Rectal smooth muscle tissue (tissue), 1 donor: Measurements from ENCODE around the gene ARFGAP1.

ENCODE experiments used
- H3K27ac ChIP-seq: one replicate; pipeline ENCODE4 v1.7.0; 2013; ENCODE audit warnings: low read depth, low read length, inconsistent platforms
- H3K27me3 ChIP-seq: one replicate; pipeline ENCODE4 v1.7.0; 2013; ENCODE audit warnings: low read length; ENCODE audit not compliant: control insufficient read depth, insufficient read depth
- H3K36me3 ChIP-seq: one replicate; pipeline ENCODE4 v1.7.0; 2013; ENCODE audit warnings: low read length; ENCODE audit not compliant: control insufficient read depth, insufficient read depth
- H3K4me1 ChIP-seq: one replicate; pipeline ENCODE4 v1.7.0; 2013; ENCODE audit warnings: low read length; ENCODE audit not compliant: control insufficient read depth, insufficient read depth
- H3K4me3 ChIP-seq: one replicate; pipeline ENCODE4 v1.7.0; 2013; ENCODE audit warnings: low read length
- H3K9ac ChIP-seq: one replicate; pipeline ENCODE4 v1.7.0; 2013; ENCODE audit warnings: low read length

The ARFGAP1 gene

GRCh38 chr20:63268256-63268655 is 4.4 kb upstream of the ARFGAP1 start:
- H3K27ac ChIP-seq = no peak overlapping the region
- H3K27me3 ChIP-seq = no peaks in the 10 kb centered on the region
- no peaks in the 10 kb centered on the region for H3K4me1 ChIP-seq
- H3K36me3 ChIP-seq = no peaks in the 10 kb centered on the region
- H3K4me3 ChIP-seq = no peak overlapping the region
- no peak overlapping the region for H3K9ac ChIP-seq

- H3K9ac ChIP-seq = no peak overlapping the region
- H3K27ac ChIP-seq = no peak overlapping the region
- H3K4me3 ChIP-seq = no peak overlapping the region
- no peaks in the 10 kb centered on the region for H3K27me3 ChIP-seq
- peaks cover 6% of the 10 kb centered on the region for H3K4me1 ChIP-seq
- no peaks in the 10 kb centered on the region for H3K36me3 ChIP-seq
Observed at GRCh38 chr20:63268671-63269439, 3.8 kb upstream of the ARFGAP1 start.

GRCh38 chr20:63269724-63270123 is 2.9 kb upstream of the ARFGAP1 start:
- Histone ChIP-seq H3K27me3 (no peaks in the 10 kb centered on the region), H3K36me3 (no peaks in the 10 kb centered on the region), H3K27ac (no peak overlapping the region), H3K4me3 (no peak overlapping the region), H3K4me1 (peaks cover 8% of the 10 kb centered on the region), H3K9ac (no peak overlapping the region)

GRCh38 chr20:63270606-63271325 is 1.8 kb upstream of the ARFGAP1 start:
- Histone ChIP-seq H3K27me3 (no peaks in the 10 kb centered on the region), H3K4me3 (no peak overlapping the region), H3K4me1 (peaks cover 8% of the 10 kb centered on the region), H3K36me3 (no peaks in the 10 kb centered on the region), H3K27ac (no peak overlapping the region), H3K9ac (no peak overlapping the region)

GRCh38 chr20:63273059-63273579 is 506 bp downstream of the ARFGAP1 start:
- Histone ChIP-seq H3K27ac (peak overlapping the region; percentile 61), H3K27me3 (no peaks in the 10 kb centered on the region), H3K4me3 (peak overlapping the region; percentile 85), H3K9ac (peak overlapping the region; percentile 66), H3K36me3 (peaks cover 18% of the 10 kb centered on the region), H3K4me1 (peaks cover 8% of the 10 kb centered on the region)

- Histone ChIP-seq H3K4me1 (peaks cover 8% of the 10 kb centered on the region), H3K27ac (no peak overlapping the region), H3K4me3 (peak overlapping the region; percentile 85), H3K9ac (peak overlapping the region; percentile 59), H3K27me3 (no peaks in the 10 kb centered on the region), H3K36me3 (peaks cover 22% of the 10 kb centered on the region)
Observed at GRCh38 chr20:63273635-63274380, 1.2 kb downstream of the ARFGAP1 start.

GRCh38 chr20:63274381-63275228 is 2.0 kb downstream of the ARFGAP1 start:
- Histone ChIP-seq H3K9ac (no peak overlapping the region), H3K4me3 (peak overlapping the region; percentile 1), H3K27me3 (no peaks in the 10 kb centered on the region)

GRCh38 chr20:63275825-63276224 is 3.2 kb downstream of the ARFGAP1 start:
- Histone ChIP-seq H3K27me3 (no peaks in the 10 kb centered on the region), H3K4me1 (peaks cover 8% of the 10 kb centered on the region), H3K27ac (no peak overlapping the region), H3K9ac (no peak overlapping the region), H3K36me3 (peaks cover 24% of the 10 kb centered on the region), H3K4me3 (no peak overlapping the region)

More at GRCh38 chr20:63274381-63275228, 2.0 kb downstream of the ARFGAP1 start:
- Histone ChIP-seq H3K4me1 (peaks cover 8% of the 10 kb centered on the region), H3K36me3 (peaks cover 23% of the 10 kb centered on the region), H3K27ac (no peak overlapping the region)

GRCh38 chr20:63276956-63277355 is 4.3 kb downstream of the ARFGAP1 start:
- Histone ChIP-seq H3K36me3 (peaks cover 33% of the 10 kb centered on the region), H3K4me3 (no peak overlapping the region)

GRCh38 chr20:63277466-63278272 is 5.1 kb downstream of the ARFGAP1 start:
- Histone ChIP-seq H3K9ac (no peak overlapping the region), H3K4me1 (peaks cover 8% of the 10 kb centered on the region), H3K4me3 (no peak overlapping the region), H3K36me3 (peaks cover 33% of the 10 kb centered on the region), H3K27me3 (no peaks in the 10 kb centered on the region), H3K27ac (no peak overlapping the region)

More at GRCh38 chr20:63276956-63277355, 4.3 kb downstream of the ARFGAP1 start:
- Histone ChIP-seq H3K9ac (no peak overlapping the region), H3K27ac (no peak overlapping the region), H3K27me3 (no peaks in the 10 kb centered on the region), H3K4me1 (peaks cover 8% of the 10 kb centered on the region)

- H3K36me3 ChIP-seq = peaks cover 35% of the 10 kb centered on the region
- H3K4me1 ChIP-seq = peaks cover 4% of the 10 kb centered on the region
- no peak overlapping the region for H3K4me3 ChIP-seq
- no peaks in the 10 kb centered on the region for H3K27me3 ChIP-seq
- H3K27ac ChIP-seq = no peak overlapping the region
- no peak overlapping the region for H3K9ac ChIP-seq
Observed at GRCh38 chr20:63278661-63279060, 6.0 kb downstream of the ARFGAP1 start.
